IPS-NIHi7 (cell line): ENCODE data around the gene LIPC.

ENCODE experiments used
- DNase-seq: peaks from one replicate; pipeline ENCODE4 v3.0.0; 2012; ENCODE audit warnings: mixed read lengths; ENCODE audit errors: extremely low spot score

Gene LIPC

GRCh38 chr15:58554758-58555157 lies 123.0 kb downstream of the LIPC start:
- no peak for DNase-seq

GRCh38 chr15:58555162-58556027 lies 123.6 kb downstream of the LIPC start:
- peak; percentile 77 for DNase-seq

GRCh38 chr15:58556028-58556361 lies 124.2 kb downstream of the LIPC start:
- DNase-seq: no peak

GRCh38 chr15:58556541-58556940 lies 124.8 kb downstream of the LIPC start:
- DNase-seq: no peak

- no peak for DNase-seq
These were observed 127.0 kb downstream of the LIPC start for GRCh38 chr15:58558777-58559176.

GRCh38 chr15:58559904-58560588 lies 128.3 kb downstream of the LIPC start:
- no peak for DNase-seq

GRCh38 chr15:58561321-58561720 lies 129.5 kb downstream of the LIPC start:
- DNase-seq: no peak

GRCh38 chr15:58562135-58562534 lies 130.3 kb downstream of the LIPC start:
- DNase-seq: no peak

- no peak for DNase-seq
These were observed 133.2 kb downstream of the LIPC start for GRCh38 chr15:58564981-58565380.

GRCh38 chr15:58565619-58566018 lies 133.8 kb downstream of the LIPC start:
- no peak for DNase-seq

GRCh38 chr15:58566029-58566428 lies 134.2 kb downstream of the LIPC start:
- no peak for DNase-seq

- DNase-seq: no peak
These were observed 136.4 kb downstream of the LIPC start for GRCh38 chr15:58568157-58568571.

- DNase-seq: no peak
These were observed 137.7 kb downstream of the LIPC start for GRCh38 chr15:58569455-58569854.

GRCh38 chr15:58571491-58571890 lies 139.7 kb downstream of the LIPC start:
- DNase-seq: no peak

- DNase-seq: no peak
These were observed 140.7 kb downstream of the LIPC start for GRCh38 chr15:58572521-58572920.

GRCh38 chr15:58573270-58573669 lies 141.5 kb downstream of the LIPC start:
- no peak for DNase-seq

- no peak for DNase-seq
These were observed 142.8 kb downstream of the LIPC start for GRCh38 chr15:58574631-58575030.

- no peak for DNase-seq
These were observed 143.4 kb downstream of the LIPC start for GRCh38 chr15:58575045-58575786.

GRCh38 chr15:58576657-58577056 lies 144.9 kb downstream of the LIPC start:
- DNase-seq: no peak

GRCh38 chr15:58582160-58582559 lies 150.4 kb downstream of the LIPC start:
- no peak for DNase-seq

- no peak for DNase-seq
These were observed 151.5 kb downstream of the LIPC start for GRCh38 chr15:58583171-58583908.
